Measurements from ENCODE around the gene RIF1.

The RIF1 gene

DNA sequence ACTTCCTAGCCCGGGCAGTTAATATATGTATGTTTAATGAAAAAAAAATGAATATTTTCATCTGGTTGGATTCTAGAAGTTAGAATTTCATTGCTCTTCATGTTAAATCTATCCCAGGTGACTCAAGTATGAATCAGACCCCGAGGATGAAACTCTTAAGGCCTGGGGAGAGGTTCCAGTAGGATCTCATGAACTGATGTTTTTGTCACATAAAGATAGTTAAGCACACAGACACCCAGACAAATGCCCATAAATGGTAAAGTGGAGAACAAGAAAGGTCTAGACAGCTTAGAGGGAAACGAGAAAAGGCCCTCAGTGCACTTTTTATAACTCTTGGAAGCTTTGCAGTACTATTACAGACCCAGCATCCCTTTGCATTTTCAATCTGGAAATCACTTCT is 114.1 kb downstream of the RIF1 start:
- DNase-seq (ENCODE audit: low read depth in 2 of 2): no peak

DNA sequence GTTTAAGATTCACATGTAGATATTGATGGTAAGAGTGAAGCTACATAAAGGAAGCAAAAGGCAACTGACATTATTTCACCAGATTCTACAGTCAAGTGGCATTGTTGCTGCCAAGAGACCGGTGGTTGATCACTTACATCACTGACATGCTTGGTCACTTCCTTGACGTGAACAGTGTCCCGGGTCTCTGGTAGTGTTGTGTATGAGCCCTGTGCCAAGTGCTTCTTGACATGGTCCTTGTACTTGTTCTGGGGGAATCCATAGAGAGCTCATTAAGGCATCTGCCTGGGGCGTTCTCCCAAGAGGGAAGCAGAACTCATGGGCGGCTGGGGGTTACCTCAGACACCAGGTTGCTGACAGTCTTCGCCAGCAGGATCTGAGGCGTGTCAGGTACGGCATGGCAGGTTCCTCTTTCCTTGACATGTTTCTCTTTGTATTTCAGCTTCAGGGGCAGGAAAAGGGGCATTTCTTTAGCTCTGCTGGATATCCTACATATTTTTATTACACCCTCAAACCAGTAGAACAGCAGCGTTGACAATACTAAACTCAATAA is 116.2 kb downstream of the RIF1 start:
- DNase-seq (ENCODE audit: low read depth in 2 of 2): no peak

DNA sequence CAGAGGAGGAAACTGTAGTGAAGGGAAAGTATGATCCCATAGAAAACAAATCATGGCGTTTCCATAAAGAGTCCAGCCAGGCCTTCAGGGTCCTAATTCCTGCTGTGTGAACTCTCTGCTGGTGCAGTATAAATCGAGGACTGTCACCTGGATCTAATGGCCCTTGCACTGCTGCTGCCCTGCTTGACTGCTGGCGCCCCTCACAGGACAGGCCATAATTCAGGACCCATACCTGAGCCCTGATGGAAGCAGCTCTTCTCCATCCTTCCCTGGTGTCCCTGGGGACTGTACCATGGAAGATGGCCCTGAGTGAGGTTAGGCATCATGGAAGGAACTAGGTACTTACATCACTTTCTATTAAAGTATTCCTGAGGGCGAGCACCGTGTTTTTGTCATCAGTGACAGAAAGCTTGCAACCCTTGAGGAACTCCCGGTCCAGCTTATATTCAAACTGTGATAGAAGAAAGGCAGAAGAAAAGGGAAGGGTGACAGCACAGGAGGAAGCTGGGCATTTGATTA is 116.9 kb downstream of the RIF1 start:
- no peak for DNase-seq (ENCODE audit: low read depth in 2 of 2)
